Naive B cell (primary cell): ENCODE results near the gene SLC22A14. TPM values are rescaled to one million over a fixed set of nuclear protein-coding genes. Genes with fewer than 3 reads are reported as not detected.

Source experiments
- ATAC-seq, 2 donors: fragments of 150-1000 bp; cut with Tn5 transposase; 2 replicates each; pipeline ENCODE4 v1.10.0; 2021; ENCODE audit warnings: low read depth in 2 of 2, mild to moderate bottlenecking in 2 of 2, moderate library complexity in 2 of 2
- DNase-seq: peaks from one replicate; pipeline ENCODE4 v3.0.0; 2022
- H3K27ac Mint-ChIP-seq, 6 donors: one replicate each; pipeline ENCODE4 v1.8.0; 2020 to 2022; ENCODE audit warnings: mild to moderate bottlenecking in 6 of 6, mixed read lengths in 6 of 6, moderate library complexity in 5 of 6, inconsistent platforms in 2 of 6
- H3K27me3 Mint-ChIP-seq, 3 donors: one replicate each; pipeline ENCODE4 v1.8.0; 2021 to 2022; ENCODE audit warnings: mixed read lengths in 3 of 3, mild to moderate bottlenecking in 1 of 3
- H3K36me3 Mint-ChIP-seq, 2 donors: one replicate each; pipeline ENCODE4 v1.8.0; 2020 to 2022; ENCODE audit warnings: mixed read lengths in 2 of 2, inconsistent platforms in 1 of 2, mild to moderate bottlenecking in 1 of 2
- H3K4me1 Mint-ChIP-seq, 3 donors: one replicate each; pipeline ENCODE4 v1.8.0; 2020 to 2022; ENCODE audit warnings: mixed read lengths in 3 of 3, inconsistent platforms in 1 of 3, mild to moderate bottlenecking in 1 of 3, moderate library complexity in 1 of 3
- H3K4me3 Mint-ChIP-seq, 8 donors: one replicate each; pipeline ENCODE4 v1.8.0; 2020 to 2022; ENCODE audit warnings: mild to moderate bottlenecking in 8 of 8, mixed read lengths in 8 of 8, moderate library complexity in 8 of 8, inconsistent platforms in 2 of 8
- H3K9me3 Mint-ChIP-seq, 7 donors: one replicate each; pipeline ENCODE4 v1.8.0; 2020 to 2022; ENCODE audit warnings: mixed read lengths in 7 of 7, mild to moderate bottlenecking in 5 of 7, inconsistent platforms in 2 of 7, moderate library complexity in 1 of 7
- polyA plus RNA-seq, 6 donors: library from polyadenylated mRNA; unstranded; fragments of 300-500 nt; fragmentation: Illumina TruSeq; gene quantifications; one replicate each; pipeline ENCODE4 v1.2.3, GENCODE V29; 2021; ENCODE audit warnings: low read depth in 6 of 6

Gene SLC22A14
- polyA plus RNA-seq, 6 donors from 2014 or later = not detected

DNA sequence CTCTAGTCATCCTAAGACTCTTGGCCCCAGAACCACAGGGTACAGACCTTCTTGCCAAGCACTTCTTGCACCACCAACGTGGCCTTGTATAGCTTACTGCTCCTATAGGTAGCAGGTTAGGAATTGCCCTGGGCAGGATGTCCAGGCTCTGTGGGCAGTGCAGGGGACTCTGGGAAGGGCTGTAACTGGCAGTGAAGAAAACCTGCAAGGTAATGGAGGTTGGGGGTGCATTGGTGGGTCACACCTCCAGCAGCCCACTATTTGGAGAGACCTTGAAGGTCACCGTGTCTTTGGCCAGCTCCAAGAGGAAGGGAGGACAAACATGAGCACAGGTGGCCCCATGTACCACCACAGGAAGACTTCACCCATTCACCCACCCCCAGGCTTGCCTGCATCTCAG lies 43.2 kb downstream of the SLC22A14 start:
- Mint-ChIP-seq H3K4me3 (no peak overlapping the region), H3K4me1 (no peaks in the 10 kb centered on the region), H3K36me3 (no peaks in the 10 kb centered on the region), H3K27me3 (peaks cover 8 to 41% (median 17%) of the 10 kb centered on the region in 3 donors), H3K27ac (no peak overlapping the region), H3K9me3 (peaks cover 3 to 30% (median 13%) of the 10 kb centered on the region in 7 donors)
- ATAC-seq = no peak
- no peak for DNase-seq

GRCh38 chr3:38327335-38328009 lies 45.4 kb downstream of the SLC22A14 start:
- Mint-ChIP-seq H3K4me3 (no peak overlapping the region), H3K4me1 (no peaks in the 10 kb centered on the region), H3K36me3 (no peaks in the 10 kb centered on the region), H3K27ac (no peak overlapping the region), H3K27me3 (peaks cover 8 to 35% (median 21%) of the 10 kb centered on the region in 3 donors), H3K9me3 (peaks cover 0 to 12% (median 1%) of the 10 kb centered on the region in 7 donors)
- DNase-seq (no peak), ATAC-seq (no peak)

DNA sequence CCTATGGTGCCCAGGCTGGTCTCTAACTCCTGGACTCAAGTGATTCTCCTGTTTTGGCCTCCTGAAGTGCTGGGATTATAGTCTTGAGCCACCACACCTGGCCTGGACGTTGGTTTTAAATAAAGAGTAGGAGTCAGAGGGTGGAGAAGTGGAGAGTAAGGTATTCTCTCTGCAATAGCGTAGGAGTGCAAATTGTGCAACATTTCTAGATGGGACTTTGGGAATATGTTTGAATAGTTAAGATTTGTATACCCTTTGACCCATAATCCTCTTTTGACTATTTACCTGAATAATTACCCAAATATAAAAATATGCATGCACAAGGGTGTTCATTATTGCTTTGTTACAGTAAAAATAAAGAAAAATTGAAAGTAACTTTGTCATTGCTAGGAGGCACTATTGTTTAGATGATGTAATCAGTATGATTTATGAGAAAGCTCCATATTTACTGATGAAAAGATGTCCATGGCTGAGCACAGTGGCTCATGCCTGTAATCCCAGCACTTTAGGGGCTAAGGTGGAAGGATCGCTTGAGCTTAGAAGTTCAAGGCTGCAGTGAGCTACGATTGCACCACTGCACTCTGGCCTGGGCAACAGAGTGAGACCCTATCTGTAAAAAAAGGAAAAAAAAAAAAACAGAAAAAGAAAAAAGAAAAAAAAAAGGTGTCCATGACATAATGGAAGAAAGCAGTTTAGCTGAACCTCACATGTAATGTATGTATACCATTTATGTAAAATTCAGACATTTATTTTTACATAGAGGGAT lies 49.3 kb downstream of the SLC22A14 start:
- Mint-ChIP-seq H3K27me3 (peaks cover 13 to 23% (median 22%) of the 10 kb centered on the region in 3 donors), H3K4me3 (no peak overlapping the region), H3K27ac (no peak overlapping the region), H3K36me3 (no peaks in the 10 kb centered on the region), H3K4me1 (no peaks in the 10 kb centered on the region), H3K9me3 (peaks cover 0 to 2% (median 0%) of the 10 kb centered on the region in 7 donors)
- DNase-seq (no peak), ATAC-seq (no peak)

DNA sequence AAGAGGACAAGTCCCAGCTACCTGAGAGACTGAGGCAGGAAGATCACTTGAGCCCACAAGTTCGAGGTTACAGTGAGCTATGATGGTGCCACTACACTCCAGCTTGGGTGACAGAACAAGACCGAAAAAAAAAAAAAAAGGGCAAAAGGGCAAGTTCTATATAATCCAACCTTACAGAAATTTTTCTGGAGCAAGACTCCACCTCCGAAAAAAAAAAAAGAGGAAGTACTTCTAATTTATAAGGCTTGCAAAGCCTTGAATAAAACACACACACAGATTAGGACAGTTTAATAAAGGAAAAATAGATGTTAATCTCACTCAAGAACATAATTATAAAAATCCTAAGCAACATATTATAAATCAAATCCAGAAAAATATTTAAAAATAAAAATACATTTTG lies 50.1 kb downstream of the SLC22A14 start:
- Mint-ChIP-seq H3K27me3 (peaks cover 11 to 17% (median 16%) of the 10 kb centered on the region in 3 donors), H3K4me1 (no peaks in the 10 kb centered on the region), H3K9me3 (peaks cover 0 to 2% (median 0%) of the 10 kb centered on the region in 7 donors), H3K36me3 (no peaks in the 10 kb centered on the region), H3K4me3 (no peak overlapping the region), H3K27ac (no peak overlapping the region)
- DNase-seq = no peak
- ATAC-seq = no peak

DNA sequence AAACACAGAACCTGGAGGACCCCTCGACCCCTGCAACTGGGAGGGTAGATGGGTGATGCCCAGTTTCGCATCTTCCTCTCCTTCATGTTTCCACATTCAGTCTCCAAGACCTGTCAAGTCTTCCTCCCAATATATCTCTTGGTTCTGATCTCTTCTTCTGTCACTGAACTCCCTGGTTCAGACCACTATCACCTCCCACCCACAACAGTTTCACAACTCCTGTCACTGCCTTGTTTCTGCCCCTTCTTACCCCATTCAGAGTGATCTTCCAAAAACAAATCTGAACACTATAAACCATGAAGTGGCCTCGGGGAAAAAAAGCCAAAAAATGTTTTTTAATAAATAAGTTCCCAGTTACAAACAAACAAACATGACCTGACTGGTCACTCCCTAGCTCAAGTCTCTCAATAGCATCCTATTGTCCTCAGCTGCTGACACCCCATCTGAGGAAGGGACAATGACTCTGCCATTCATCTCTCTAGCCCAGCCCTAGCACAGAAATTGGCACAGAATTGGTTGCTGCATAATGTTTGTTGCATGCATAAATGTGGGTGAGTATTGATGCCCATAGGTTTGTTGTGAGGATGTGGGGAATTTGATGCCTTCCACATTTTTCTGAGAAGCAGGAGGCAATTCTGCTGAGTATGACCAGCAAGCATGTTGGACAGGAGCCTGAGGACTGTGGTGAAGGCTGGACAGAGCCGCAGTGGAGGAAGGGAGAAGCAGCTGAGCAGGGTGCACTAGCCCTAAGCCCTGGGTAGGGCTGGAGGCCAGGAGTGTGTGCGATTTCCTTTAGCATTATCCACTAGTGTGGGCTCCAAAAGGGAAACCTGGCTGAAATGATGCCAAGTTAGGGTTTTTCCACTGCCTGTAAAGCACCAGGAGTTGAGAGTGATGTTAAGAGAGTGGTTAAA lies 52.3 kb downstream of the SLC22A14 start:
- ATAC-seq (no peak), DNase-seq (no peak)
- Mint-ChIP-seq H3K36me3 (no peaks in the 10 kb centered on the region), H3K27me3 (peaks cover 5 to 16% (median 13%) of the 10 kb centered on the region in 3 donors), H3K9me3 (no peaks in the 10 kb centered on the region), H3K4me3 (no peak overlapping the region), H3K4me1 (no peaks in the 10 kb centered on the region), H3K27ac (peak overlapping the region in 1 of 6 donors; percentile 46)

GRCh38 chr3:38335263-38335662 lies 53.2 kb downstream of the SLC22A14 start:
- Mint-ChIP-seq H3K36me3 (no peaks in the 10 kb centered on the region), H3K4me1 (no peaks in the 10 kb centered on the region), H3K9me3 (no peaks in the 10 kb centered on the region), H3K27ac (no peak overlapping the region), H3K4me3 (no peak overlapping the region), H3K27me3 (peaks cover 5 to 18% (median 16%) of the 10 kb centered on the region in 3 donors)
- DNase-seq (no peak), ATAC-seq (no peak)

GRCh38 chr3:38337703-38338102 lies 55.6 kb downstream of the SLC22A14 start:
- ATAC-seq (no peak), DNase-seq (no peak)
- H3K4me3 Mint-ChIP-seq = no peak overlapping the region
- peaks cover 0 to 5% (median 0%) of the 10 kb centered on the region in 7 donors for H3K9me3 Mint-ChIP-seq
- H3K27ac Mint-ChIP-seq = no peak overlapping the region
- no peaks in the 10 kb centered on the region for H3K36me3 Mint-ChIP-seq
- no peaks in the 10 kb centered on the region for H3K4me1 Mint-ChIP-seq
- peaks cover 5 to 16% (median 13%) of the 10 kb centered on the region in 3 donors for H3K27me3 Mint-ChIP-seq

GRCh38 chr3:38343797-38344594 lies 61.9 kb downstream of the SLC22A14 start:
- no peak overlapping the region for H3K4me3 Mint-ChIP-seq
- peaks cover 0 to 6% (median 0%) of the 10 kb centered on the region in 7 donors for H3K9me3 Mint-ChIP-seq
- peaks cover 0 to 10% (median 6%) of the 10 kb centered on the region in 3 donors for H3K4me1 Mint-ChIP-seq
- H3K27me3 Mint-ChIP-seq = peaks cover 0 to 12% (median 4%) of the 10 kb centered on the region in 3 donors
- no peak for DNase-seq
- H3K36me3 Mint-ChIP-seq = no peaks in the 10 kb centered on the region
- H3K27ac Mint-ChIP-seq = peak overlapping the region in 1 of 6 donors; percentile 49
- no peak for ATAC-seq

GRCh38 chr3:38345879-38346586 lies 63.9 kb downstream of the SLC22A14 start:
- ATAC-seq = no peak

GRCh38 chr3:38346587-38347410 lies 64.7 kb downstream of the SLC22A14 start, which contains the start of gene XYLB:
XYLB (plus strand) TSS chr3:38346785; CDS start chr3:38346869, 84 bp downstream.
- Mint-ChIP-seq H3K4me3 (peak within 1 kb of the TSS; percentile 79 to 90 (median 84)), H3K9me3 (peaks cover 0 to 2% (median 0%) of the 10 kb centered on the region in 7 donors), H3K27me3 (peaks cover 0 to 5% (median 4%) of the 10 kb centered on the region in 3 donors), H3K27ac (peak within 1 kb of the TSS in 1 of 6 donors; percentile 84), H3K4me1 (peaks cover 0 to 10% (median 6%) of the 10 kb centered on the region in 3 donors), H3K36me3 (no peaks in the 10 kb centered on the region)
- DNase-seq (peak; percentile 54), ATAC-seq (peak; percentile 93 to 94)

More at GRCh38 chr3:38345879-38346586, 63.9 kb downstream of the SLC22A14 start:
- DNase-seq = no peak
- peaks cover 0 to 10% (median 6%) of the 10 kb centered on the region in 3 donors for H3K4me1 Mint-ChIP-seq
- peaks cover 0 to 4% (median 0%) of the 10 kb centered on the region in 7 donors for H3K9me3 Mint-ChIP-seq
- H3K36me3 Mint-ChIP-seq = no peaks in the 10 kb centered on the region
- H3K27me3 Mint-ChIP-seq = peaks cover 0 to 5% (median 4%) of the 10 kb centered on the region in 3 donors
- peak overlapping the region; percentile 79 to 90 (median 84) for H3K4me3 Mint-ChIP-seq
- peak overlapping the region in 1 of 6 donors; percentile 84 for H3K27ac Mint-ChIP-seq
